Memory B cell (primary cell): ENCODE measurements around the gene MYO1A.
A peak's percentile ranks its signal among the peaks of the same experiment; 100 is the strongest.

Experiments
- ATAC-seq: fragments of 150-1000 bp; cut with Tn5 transposase; 2 replicates; pipeline ENCODE4 v1.10.0; 2021; ENCODE audit warnings: low read depth, mild to moderate bottlenecking, moderate library complexity
- DNase-seq, 2 donors: peaks; one replicate each; pipeline ENCODE4 v3.0.0; 2022; ENCODE audit warnings: low spot score in 2 of 2
- H3K27ac Mint-ChIP-seq: one replicate; pipeline ENCODE4 v1.8.0; 2022; ENCODE audit warnings: mild to moderate bottlenecking, moderate library complexity, mixed read lengths
- H3K27me3 Mint-ChIP-seq: one replicate; pipeline ENCODE4 v1.8.0; 2022; ENCODE audit warnings: mixed read lengths
- H3K36me3 Mint-ChIP-seq: one replicate; pipeline ENCODE4 v1.8.0; 2022; ENCODE audit warnings: mild to moderate bottlenecking, mixed read lengths
- H3K4me1 Mint-ChIP-seq: one replicate; pipeline ENCODE4 v1.8.0; 2022; ENCODE audit warnings: mixed read lengths
- H3K4me3 Mint-ChIP-seq: one replicate; pipeline ENCODE4 v1.8.0; 2022; ENCODE audit warnings: mild to moderate bottlenecking, moderate library complexity, mixed read lengths
- H3K9me3 Mint-ChIP-seq: one replicate; pipeline ENCODE4 v1.8.0; 2022; ENCODE audit warnings: mixed read lengths

Gene MYO1A

DNA sequence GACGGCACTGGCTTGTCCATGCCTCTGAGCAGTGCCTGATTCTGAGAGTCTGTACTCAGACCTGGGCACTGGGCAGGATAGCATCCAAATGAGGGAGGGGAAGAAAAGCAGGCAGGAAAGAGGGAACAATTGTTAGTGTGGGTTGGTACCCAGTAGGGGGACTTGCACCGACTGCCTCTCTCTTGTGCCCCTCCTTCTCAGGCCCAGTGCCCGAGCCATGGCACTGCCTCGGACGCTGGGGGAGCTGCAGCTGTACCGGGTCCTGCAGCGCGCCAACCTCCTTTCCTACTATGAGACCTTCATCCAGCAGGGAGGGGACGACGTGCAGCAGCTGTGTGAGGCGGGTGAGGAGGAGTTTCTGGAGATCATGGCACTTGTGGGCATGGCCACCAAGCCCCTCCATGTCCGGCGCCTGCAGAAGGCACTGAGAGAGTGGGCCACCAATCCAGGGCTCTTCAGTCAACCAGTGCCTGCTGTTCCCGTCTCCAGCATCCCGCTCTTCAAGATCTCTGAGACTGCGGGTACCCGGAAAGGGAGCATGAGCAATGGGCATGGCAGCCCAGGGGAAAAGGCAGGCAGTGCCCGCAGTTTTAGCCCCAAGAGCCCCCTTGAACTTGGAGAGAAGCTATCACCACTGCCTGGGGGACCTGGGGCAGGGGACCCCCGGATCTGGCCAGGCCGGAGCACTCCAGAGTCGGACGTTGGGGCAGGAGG is 41.2 kb upstream of the MYO1A start:
- DNase-seq (no peak), ATAC-seq (no peak)
- Mint-ChIP-seq H3K9me3 (no peaks in the 10 kb centered on the region), H3K27me3 (no peaks in the 10 kb centered on the region), H3K4me1 (peaks cover 44% of the 10 kb centered on the region), H3K27ac (no peak overlapping the region), H3K4me3 (no peak overlapping the region), H3K36me3 (peaks cover 2% of the 10 kb centered on the region)

DNA sequence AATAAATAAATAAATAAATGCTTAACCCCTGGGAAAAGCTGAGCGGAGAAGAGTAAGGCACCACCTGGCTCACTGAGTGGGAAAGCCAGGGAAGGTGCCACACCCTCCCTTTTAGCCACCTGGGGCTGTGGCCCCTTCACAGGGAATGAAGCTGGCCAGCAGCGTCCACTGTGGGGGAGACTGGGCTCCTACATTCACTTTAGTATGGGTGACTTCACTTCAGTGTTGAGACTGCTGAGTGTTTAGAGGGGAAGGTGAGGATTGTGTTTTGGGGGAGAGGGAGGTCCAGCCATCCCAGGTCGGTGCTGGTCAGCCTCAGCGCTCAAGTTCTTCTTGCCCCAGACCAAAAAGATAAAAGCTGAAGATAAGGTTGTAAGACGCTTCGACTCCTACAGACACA is 40.6 kb upstream of the MYO1A start:
- Mint-ChIP-seq H3K36me3 (no peaks in the 10 kb centered on the region), H3K9me3 (no peaks in the 10 kb centered on the region), H3K27ac (no peak overlapping the region), H3K27me3 (no peaks in the 10 kb centered on the region), H3K4me1 (peaks cover 45% of the 10 kb centered on the region), H3K4me3 (no peak overlapping the region)
- no peak for ATAC-seq
- no peak for DNase-seq

DNA sequence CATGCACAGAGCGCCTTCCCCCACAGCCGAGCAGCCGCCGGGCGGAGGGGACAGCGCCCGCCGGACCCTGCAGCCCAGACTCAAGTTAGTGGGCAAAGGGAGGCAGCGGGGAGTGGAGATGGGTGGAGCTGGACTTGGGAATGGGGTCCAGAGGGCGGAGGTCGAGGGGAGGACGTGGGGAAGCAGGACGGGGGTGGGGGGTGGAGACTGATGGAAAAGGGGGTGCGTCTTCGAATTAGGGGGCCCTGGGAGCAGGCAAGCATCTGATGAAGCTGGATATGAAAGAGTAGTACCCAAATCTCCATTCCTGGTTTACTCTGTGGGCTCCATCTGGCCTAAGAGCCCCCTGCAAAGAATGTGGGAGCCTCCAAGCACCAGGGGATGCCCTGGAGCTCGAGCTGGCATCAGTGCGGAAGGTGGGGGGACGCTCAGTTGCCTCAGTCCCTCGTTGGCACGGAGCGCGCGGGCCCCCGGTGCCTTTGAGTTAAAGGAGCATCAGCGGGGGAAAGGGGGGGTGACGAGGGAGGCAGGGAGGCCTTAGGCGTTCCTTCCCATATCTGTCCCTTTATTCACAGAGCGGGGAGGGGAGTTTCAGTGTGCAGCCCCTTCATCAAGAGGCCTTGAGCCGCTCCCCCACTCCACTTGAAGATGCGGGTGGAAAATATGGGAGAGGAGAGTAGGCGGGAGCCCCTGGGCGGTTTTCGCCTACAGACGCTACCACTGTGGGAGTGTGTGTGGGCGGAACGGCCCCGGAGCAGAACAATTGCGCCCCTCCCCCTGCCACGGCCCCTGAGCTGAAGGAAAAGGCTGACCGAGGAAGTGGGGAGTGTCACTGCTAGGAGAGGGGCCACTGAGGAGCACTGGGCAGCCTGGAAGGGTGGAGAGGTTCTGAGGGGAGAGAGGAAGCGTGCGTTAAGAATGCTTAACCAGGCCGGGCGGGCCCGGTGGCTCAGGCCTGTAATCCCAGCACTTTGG is 39.6 kb upstream of the MYO1A start:
- H3K4me1 Mint-ChIP-seq: peaks cover 47% of the 10 kb centered on the region
- DNase-seq (peak in 1 of 2 donors; percentile 39), ATAC-seq (no peak)
- H3K27me3 Mint-ChIP-seq: no peaks in the 10 kb centered on the region
- H3K4me3 Mint-ChIP-seq: peak overlapping the region; percentile 93
- H3K9me3 Mint-ChIP-seq: no peaks in the 10 kb centered on the region
- H3K36me3 Mint-ChIP-seq: no peaks in the 10 kb centered on the region
- peak overlapping the region; percentile 45 for H3K27ac Mint-ChIP-seq

DNA sequence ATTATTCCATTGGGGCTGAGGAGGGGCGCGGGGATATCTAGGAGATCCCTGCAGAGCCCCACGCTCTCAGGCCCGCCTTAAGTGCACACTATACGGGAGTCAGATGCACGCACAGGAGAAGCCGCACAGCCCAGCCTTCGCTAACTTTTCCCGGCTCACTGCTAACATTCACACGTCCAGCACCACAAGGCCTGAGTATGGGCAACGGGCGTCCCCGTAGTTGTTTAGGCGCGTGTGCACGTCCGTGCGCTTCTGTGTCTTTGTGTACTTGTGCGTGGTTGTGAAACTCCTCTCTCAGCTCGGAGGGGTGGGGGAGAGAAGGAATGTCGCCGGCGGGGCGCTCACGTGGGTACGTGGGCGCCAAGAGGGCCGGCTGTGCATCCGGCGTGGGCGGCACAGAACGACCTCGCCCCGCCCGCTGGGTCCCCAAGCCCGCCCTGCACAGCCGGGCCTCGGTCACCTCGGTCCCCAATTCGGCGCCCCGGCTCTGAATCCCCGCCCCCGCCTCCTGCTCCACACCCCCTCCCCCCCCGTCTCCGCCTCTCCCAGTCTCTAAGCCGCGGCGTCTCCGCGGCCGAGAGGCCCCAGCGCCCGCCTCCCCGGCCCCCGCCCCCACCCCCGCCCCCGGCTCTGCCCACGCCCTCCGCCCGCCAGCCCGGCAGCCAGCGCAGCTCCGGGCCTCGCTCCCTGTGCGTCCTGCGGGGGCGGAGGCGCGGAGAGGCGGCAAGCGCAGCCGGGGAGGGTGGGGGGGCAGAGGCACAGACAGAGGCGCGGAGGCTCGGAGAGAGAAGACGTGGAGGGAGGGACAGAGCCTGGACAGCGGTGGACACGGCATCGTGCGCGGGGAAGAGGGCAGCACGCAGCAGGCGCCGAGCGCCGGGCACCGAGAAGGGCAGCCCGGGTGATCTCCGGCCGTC is 38.7 kb upstream of the MYO1A start, which contains the start of gene NAB2:
NAB2 (plus strand) TSS at position 761 of the 917 bp plus-strand sequence. CDS start 158 bp downstream, outside the sequence.
- Mint-ChIP-seq H3K4me1 (peaks cover 38% of the 10 kb centered on the region), H3K4me3 (peak within 1 kb of the TSS; percentile 93), H3K27ac (peak within 1 kb of the TSS; percentile 96), H3K27me3 (no peaks in the 10 kb centered on the region), H3K36me3 (no peaks in the 10 kb centered on the region), H3K9me3 (no peaks in the 10 kb centered on the region)
- peak; percentile 70 for ATAC-seq
- DNase-seq: peak; percentile 83 to 92

DNA sequence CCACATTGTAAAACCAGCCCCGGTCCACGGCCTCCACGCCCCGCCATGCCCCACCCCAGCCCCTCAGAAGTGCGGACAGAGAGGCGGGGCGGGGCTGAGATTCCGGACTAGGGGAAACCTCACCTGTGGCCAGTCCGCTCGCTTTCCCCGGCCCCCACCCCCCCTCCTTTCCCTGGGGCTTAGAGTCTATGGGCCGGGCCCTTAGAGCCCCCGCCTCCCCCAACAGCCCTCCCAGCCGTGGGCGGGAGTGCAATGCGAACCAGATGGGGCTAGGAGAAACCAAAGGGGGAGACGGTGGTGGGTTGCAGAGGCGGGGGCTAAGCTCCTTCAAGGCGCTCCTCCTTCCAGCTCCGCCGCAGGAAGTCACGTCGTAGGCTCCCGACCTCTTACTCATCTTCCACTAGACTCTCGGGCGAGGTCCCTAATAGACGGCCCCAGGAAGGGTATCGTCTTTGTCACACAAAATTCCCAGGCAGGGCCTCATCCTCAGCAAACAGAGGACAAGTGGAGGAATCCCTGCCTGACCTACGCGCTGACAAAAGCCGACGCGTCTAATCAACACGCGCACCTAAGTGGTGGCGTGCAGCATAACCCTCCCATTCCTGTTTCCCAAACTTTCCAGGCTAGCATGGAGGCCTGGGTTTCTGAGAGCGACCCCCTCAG is 37.9 kb upstream of the MYO1A start:
- Mint-ChIP-seq H3K36me3 (no peaks in the 10 kb centered on the region), H3K9me3 (no peaks in the 10 kb centered on the region), H3K4me1 (peaks cover 32% of the 10 kb centered on the region), H3K4me3 (peak overlapping the region; percentile 93), H3K27me3 (no peaks in the 10 kb centered on the region), H3K27ac (peak overlapping the region; percentile 96)
- peak; percentile 29 for ATAC-seq
- DNase-seq: peak in 1 of 2 donors; percentile 58

DNA sequence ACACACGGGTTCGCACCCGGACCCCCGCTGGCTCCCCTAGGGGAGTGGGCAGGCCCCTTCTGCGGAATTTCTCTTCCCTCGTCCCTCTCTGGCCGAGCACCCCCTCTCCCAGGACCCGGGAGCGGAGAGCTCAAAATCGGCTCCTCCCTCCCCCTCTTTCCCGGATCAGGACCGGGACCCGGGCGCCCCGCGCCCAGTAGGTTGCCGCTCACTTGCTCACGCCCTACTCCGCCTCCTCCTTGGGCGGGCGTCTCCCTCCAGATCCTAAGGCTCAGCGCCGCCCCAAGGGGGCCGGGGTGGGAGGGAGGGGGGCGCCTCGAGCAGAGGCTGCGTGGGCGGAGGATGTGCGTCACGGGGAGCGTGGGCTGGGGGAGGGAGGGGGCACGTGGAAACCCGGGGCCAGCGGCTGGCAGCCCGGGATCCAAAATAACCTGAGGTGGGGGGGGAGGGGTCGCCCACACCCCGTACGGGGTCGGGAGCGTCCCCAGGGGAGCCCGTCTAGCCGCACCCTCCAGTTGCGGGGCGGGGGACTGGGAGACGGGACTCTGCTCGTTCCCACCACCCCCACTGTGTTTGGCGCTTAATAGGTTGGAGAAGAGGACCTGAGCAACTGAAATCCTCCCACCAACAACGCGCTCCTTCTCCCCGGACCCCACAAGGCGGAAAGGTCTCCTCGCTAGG is 37.2 kb upstream of the MYO1A start:
- H3K4me1 Mint-ChIP-seq: peaks cover 27% of the 10 kb centered on the region
- no peaks in the 10 kb centered on the region for H3K27me3 Mint-ChIP-seq
- H3K36me3 Mint-ChIP-seq: no peaks in the 10 kb centered on the region
- peak overlapping the region; percentile 96 for H3K27ac Mint-ChIP-seq
- DNase-seq (peak; percentile 73 to 74), ATAC-seq (peak; percentile 54)
- H3K4me3 Mint-ChIP-seq: peak overlapping the region; percentile 94
- H3K9me3 Mint-ChIP-seq: no peaks in the 10 kb centered on the region

DNA sequence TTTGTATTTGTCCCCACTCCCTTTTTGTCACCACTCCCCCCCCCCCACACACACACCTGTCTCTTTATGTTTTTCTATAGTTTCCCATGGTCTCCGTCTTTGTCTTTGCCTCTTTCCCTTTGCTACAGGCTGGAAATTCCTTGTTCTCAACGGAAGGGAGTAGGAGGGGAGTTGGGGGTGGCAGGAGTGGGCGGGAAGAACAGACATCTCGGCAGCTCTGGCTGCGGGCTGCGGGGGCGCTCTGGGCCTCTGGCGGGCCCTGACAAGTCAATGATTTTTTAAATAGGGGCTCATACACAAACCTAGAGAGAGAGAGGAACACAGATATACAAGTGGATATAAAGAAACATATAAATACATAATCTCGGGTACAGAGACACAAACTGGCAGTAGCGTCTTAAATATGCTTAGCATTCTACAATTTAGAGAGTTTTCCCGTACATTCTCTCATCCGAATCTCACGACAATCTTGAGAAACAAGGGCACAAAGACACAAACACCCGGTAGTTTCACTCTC is 36.6 kb upstream of the MYO1A start:
- Mint-ChIP-seq H3K4me3 (peak overlapping the region; percentile 94), H3K9me3 (no peaks in the 10 kb centered on the region), H3K36me3 (no peaks in the 10 kb centered on the region), H3K27me3 (no peaks in the 10 kb centered on the region), H3K27ac (peak overlapping the region; percentile 96), H3K4me1 (peaks cover 26% of the 10 kb centered on the region)
- DNase-seq: no peak
- peak; percentile 19 for ATAC-seq

DNA sequence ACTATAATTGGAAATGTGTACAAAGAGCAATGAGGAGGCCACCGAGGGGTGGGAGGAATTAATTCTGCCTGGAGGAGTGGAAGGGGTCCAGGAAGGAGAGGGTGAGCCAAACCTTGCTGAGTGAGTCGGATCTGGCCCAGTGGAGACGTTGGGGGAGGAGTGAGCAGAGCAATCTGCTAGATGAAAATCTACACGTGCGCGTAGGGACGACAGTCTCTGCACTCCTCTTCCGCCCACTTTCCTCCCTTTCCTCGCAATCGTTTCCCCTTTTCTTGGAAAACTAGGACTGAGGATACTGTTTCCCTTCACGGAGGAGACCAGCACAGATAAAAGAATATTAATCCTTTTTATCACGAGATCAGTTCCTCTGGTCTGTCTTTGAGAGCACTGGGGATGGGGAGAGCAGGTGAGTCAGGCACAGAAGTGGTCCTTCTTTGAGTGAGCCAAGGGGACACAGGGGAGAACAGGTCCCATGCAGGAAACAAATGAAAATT is 36.1 kb upstream of the MYO1A start:
- Mint-ChIP-seq H3K36me3 (no peaks in the 10 kb centered on the region), H3K4me1 (peaks cover 26% of the 10 kb centered on the region), H3K27ac (peak overlapping the region; percentile 96), H3K9me3 (no peaks in the 10 kb centered on the region), H3K4me3 (peak overlapping the region; percentile 94), H3K27me3 (no peaks in the 10 kb centered on the region)
- no peak for DNase-seq
- no peak for ATAC-seq

DNA sequence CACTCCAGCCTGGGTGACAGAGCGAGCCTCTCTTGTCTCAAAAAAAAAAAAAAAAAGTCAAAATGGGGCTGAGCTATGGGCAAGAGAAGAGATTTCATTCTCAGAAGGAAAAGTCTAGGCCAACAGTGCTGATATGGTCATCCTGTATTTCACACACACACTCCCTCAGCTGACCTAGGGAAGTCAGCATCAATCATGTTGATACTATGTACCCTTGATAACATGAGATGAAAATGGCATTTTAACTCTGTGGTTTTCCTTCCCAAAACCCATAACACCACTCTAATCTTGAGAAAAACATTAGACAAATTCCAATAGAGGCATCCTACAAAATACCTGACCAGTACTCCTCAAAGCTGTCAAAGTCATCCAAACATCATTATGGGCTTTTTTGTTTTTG is 30.9 kb upstream of the MYO1A start:
- Mint-ChIP-seq H3K4me3 (no peak overlapping the region), H3K9me3 (no peaks in the 10 kb centered on the region), H3K4me1 (peaks cover 11% of the 10 kb centered on the region), H3K36me3 (peaks cover 2% of the 10 kb centered on the region), H3K27me3 (no peaks in the 10 kb centered on the region), H3K27ac (no peak overlapping the region)
- DNase-seq (no peak), ATAC-seq (no peak)

DNA sequence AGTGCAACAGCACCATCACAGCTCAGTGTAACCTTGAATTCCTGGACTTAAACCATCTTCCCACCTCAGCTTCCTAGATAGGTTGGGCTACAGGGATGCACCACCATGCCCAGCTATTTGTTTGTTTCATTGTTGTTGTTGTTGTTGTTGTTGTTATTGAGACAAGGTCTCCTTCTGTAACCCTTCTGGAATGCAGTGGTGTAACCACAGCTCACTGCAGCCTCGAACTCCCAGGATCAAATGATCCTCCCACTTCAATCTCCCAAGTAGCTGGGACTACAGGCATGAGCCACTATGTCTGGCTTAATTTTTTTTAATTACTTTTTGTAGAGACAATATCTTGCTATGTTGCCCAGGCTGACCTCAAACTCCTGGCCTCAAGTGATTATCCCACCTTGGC is 29.9 kb upstream of the MYO1A start:
- peaks cover 4% of the 10 kb centered on the region for H3K4me1 Mint-ChIP-seq
- H3K36me3 Mint-ChIP-seq: peaks cover 2% of the 10 kb centered on the region
- H3K4me3 Mint-ChIP-seq: peak overlapping the region; percentile 52
- no peaks in the 10 kb centered on the region for H3K27me3 Mint-ChIP-seq
- ATAC-seq (no peak), DNase-seq (no peak)
- H3K27ac Mint-ChIP-seq: no peak overlapping the region
- H3K9me3 Mint-ChIP-seq: no peaks in the 10 kb centered on the region

DNA sequence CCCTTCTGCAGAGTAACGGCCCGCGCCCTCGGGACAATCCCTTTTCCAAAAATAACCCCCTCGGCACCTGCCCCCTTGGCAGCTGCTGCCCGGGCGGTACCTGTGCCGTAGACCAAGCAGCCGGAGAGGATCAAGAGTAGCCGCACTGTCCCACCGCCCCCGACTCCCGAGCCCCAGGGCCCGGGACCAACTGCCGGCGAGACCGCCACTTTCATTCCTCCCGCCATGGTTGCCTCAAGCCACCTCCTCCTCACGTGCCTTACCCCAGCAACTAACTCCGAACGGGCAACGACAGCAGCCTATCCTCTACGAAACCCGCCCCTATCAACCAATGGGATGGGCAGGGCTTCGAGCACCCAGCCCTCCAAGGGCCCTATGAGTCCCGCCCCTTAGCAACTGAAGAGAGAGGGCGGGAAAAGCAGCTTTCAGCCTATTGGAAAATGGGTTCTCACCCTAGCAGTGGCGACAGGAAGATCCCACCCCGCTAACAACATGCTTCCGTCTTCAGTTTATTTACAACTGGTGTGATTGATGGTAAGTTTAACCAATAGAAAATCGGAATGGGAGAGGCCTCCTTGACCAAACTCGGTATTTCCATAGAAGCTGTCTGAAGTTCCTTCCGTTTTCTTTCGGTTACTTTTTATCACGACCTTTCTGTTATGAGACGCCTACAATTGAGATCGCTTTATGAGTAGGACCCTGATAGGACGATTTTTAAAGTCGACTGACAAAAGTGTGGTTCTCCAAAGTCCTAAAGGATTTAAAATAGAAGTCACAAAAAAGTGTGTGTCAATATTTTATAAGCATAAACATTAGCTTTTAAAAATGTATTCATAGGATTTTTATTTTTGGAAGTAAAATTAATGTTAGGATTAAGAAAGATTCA is 28.8 kb upstream of the MYO1A start, which contains the start of gene NEMP1:
NEMP1 (minus strand) TSS at position 273 of the 886 bp plus-strand sequence; CDS start at position 227, 46 bp downstream.
- no peaks in the 10 kb centered on the region for H3K9me3 Mint-ChIP-seq
- no peaks in the 10 kb centered on the region for H3K27me3 Mint-ChIP-seq
- peak within 1 kb of the TSS; percentile 95 for H3K27ac Mint-ChIP-seq
- peaks cover 2% of the 10 kb centered on the region for H3K36me3 Mint-ChIP-seq
- H3K4me1 Mint-ChIP-seq: peaks cover 4% of the 10 kb centered on the region
- peak within 1 kb of the TSS; percentile 88 for H3K4me3 Mint-ChIP-seq
- ATAC-seq (peak; percentile 91), DNase-seq (peak; percentile 76 to 94)
